H1 (cell line): ENCODE results near the gene MRPS16. TPM values are rescaled to one million over a fixed set of nuclear protein-coding genes. Genes with fewer than 3 reads are reported as not detected.

Experiments used
- CTCF ChIA-PET: fragments of 300-600 bp; sonication (Branson Sonifier 250); formaldehyde crosslinking; loops from one replicate; lab custom pipeline; 2021; ENCODE audit not compliant: partially characterized antibody; lab: Charles Lee
- POLR2A ChIA-PET: fragments of 300-600 bp; sonication (Branson Sonifier 250); formaldehyde crosslinking; loops from one replicate; lab custom pipeline; 2021; ENCODE audit warnings: inconsistent platforms; ENCODE audit not compliant: partially characterized antibody; lab: Charles Lee
- DNase-seq, 2 experiments: peaks; one replicate each; pipeline versions ENCODE4 v3.0.0 to v3.0.0-alpha.2; 2010 to 2022; ENCODE audit warnings: low spot score in 2 of 2, low read depth in 1 of 2, mixed read lengths in 1 of 2
- FAIRE-seq: peaks from 2 replicates; lab custom pipeline; 2011; peaks lifted over from hg19 to GRCh38; lab: Jason Lieb, UNC
- H2AFZ ChIP-seq: 2 replicates; pipeline ENCODE4 v1.8.1; 2012; ENCODE audit warnings: low read length, inconsistent platforms
- H2AK5ac ChIP-seq: 2 replicates; pipeline ENCODE4 v1.6.1; 2013; ENCODE audit warnings: low read depth, low read length
- H2BK120ac ChIP-seq: replicated peaks from 2 replicates; pipeline ENCODE3; 2013; ENCODE audit warnings: low read depth, low read length, inconsistent platforms
- H2BK12ac ChIP-seq: 2 replicates; pipeline ENCODE4 v1.6.1; 2013; ENCODE audit warnings: low read depth, low read length
- H2BK15ac ChIP-seq: 2 replicates; pipeline ENCODE4 v1.6.1; 2013; ENCODE audit warnings: low read length
- H2BK20ac ChIP-seq: 2 replicates; pipeline ENCODE4 v1.6.1; 2013; ENCODE audit warnings: low read length
- H2BK5ac ChIP-seq: 2 replicates; pipeline ENCODE4 v1.6.1; 2013; ENCODE audit warnings: low read depth, low read length
- H3K14ac ChIP-seq: 2 replicates; pipeline ENCODE4 v1.6.1; 2013; ENCODE audit warnings: inconsistent platforms; ENCODE audit not compliant: insufficient read length
- H3K18ac ChIP-seq: 2 replicates; pipeline ENCODE4 v1.6.1; 2013; ENCODE audit warnings: low read length; ENCODE audit errors: extremely low read depth
- H3K23ac ChIP-seq: 2 replicates; pipeline ENCODE4 v1.6.1; 2013; ENCODE audit warnings: inconsistent platforms; ENCODE audit not compliant: insufficient read length
- H3K23me2 ChIP-seq: 2 replicates; pipeline ENCODE4 v1.6.1; 2013; ENCODE audit warnings: low read depth, low read length
- H3K27ac ChIP-seq: 2 replicates; pipeline ENCODE4 v1.6.1; 2011; ENCODE audit warnings: low read depth, low read length, inconsistent platforms
- H3K27me3 ChIP-seq, 4 experiments: replicated peaks in 1 of 4; 1 replicate in 1 of 4; 2 replicates in 3 of 4; pipeline versions ENCODE4 v1.6.1 to v1.8.1; 2011 to 2013; ENCODE audit warnings: low read length in 3 of 4, mild to moderate bottlenecking in 3 of 4, inconsistent platforms in 2 of 4, mixed read lengths in 2 of 4, moderate library complexity in 1 of 4; ENCODE audit not compliant: control insufficient read depth in 3 of 4, insufficient read depth in 3 of 4; ENCODE audit errors: extremely low read depth in 1 of 4
- H3K36me3 ChIP-seq, 4 experiments: 2 replicates each; pipeline versions ENCODE4 v1.6.1 to v1.8.1; 2011 to 2013; ENCODE audit warnings: mild to moderate bottlenecking in 4 of 4, low read length in 3 of 4, moderate library complexity in 2 of 4, control low read depth in 1 of 4, inconsistent platforms in 1 of 4; ENCODE audit not compliant: insufficient read depth in 4 of 4, control insufficient read depth in 2 of 4
- H3K4ac ChIP-seq: replicated peaks from 2 replicates; pipeline ENCODE3; 2013; ENCODE audit warnings: low read length, low read depth, mixed read lengths, inconsistent platforms; ENCODE audit not compliant: insufficient read length
- H3K4me1 ChIP-seq, 4 experiments: replicated peaks in 1 of 4; 1 replicate in 1 of 4; 2 replicates in 3 of 4; pipeline versions ENCODE4 v1.6.1 to v1.8.1; 2011 to 2013; ENCODE audit warnings: low read length in 3 of 4, inconsistent platforms in 2 of 4, mixed read lengths in 1 of 4; ENCODE audit not compliant: insufficient read depth in 4 of 4, control insufficient read depth in 3 of 4
- H3K4me2 ChIP-seq, 2 experiments: 2 replicates each; pipeline versions ENCODE4 v1.6.1 to v1.8.1; 2011 to 2013; ENCODE audit warnings: low read depth in 2 of 2, low read length in 2 of 2, control low read depth in 1 of 2, inconsistent platforms in 1 of 2, mild to moderate bottlenecking in 1 of 2; ENCODE audit not compliant: insufficient read depth in 1 of 2
- H3K4me3 ChIP-seq, 4 experiments: fragments of 200-600, 300-600 bp in 1 of 4; sonication (generic), shearing (Covaris generic), sonication (Bioruptor Twin) in 1 of 4; 2 replicates each; pipeline versions ENCODE4 v1.5.1 to v1.8.1; 2011 to 2016; ENCODE audit warnings: low read length in 4 of 4, low read depth in 3 of 4, control low read depth in 2 of 4, inconsistent platforms in 2 of 4, mild to moderate bottlenecking in 2 of 4, mixed read lengths in 1 of 4, moderate library complexity in 1 of 4; ENCODE audit not compliant: insufficient read depth in 2 of 4; ENCODE audit errors: extremely low read depth in 1 of 4
- H3K56ac ChIP-seq: replicated peaks from 2 replicates; pipeline ENCODE3; 2013; ENCODE audit warnings: low read depth, mild to moderate bottlenecking, mixed read lengths, low read length, inconsistent platforms; ENCODE audit not compliant: insufficient read length
- H3K79me1 ChIP-seq: 2 replicates; pipeline ENCODE4 v1.6.1; 2013; ENCODE audit warnings: low read depth, low read length, control low read depth
- H3K79me2 ChIP-seq, 2 experiments: 2 replicates each; pipeline versions ENCODE4 v1.6.1 to v1.8.1; 2012 to 2013; ENCODE audit warnings: low read length in 2 of 2, mild to moderate bottlenecking in 2 of 2, inconsistent platforms in 1 of 2; ENCODE audit not compliant: insufficient read depth in 2 of 2, control insufficient read depth in 1 of 2
- H3K9ac ChIP-seq, 4 experiments: replicated peaks in 1 of 4; 1 replicate in 1 of 4; 2 replicates in 3 of 4; pipeline versions ENCODE4 v1.6.1 to v1.8.1; 2011 to 2013; ENCODE audit warnings: low read depth in 3 of 4, low read length in 3 of 4, control low read depth in 2 of 4, mild to moderate bottlenecking in 2 of 4, moderate library complexity in 2 of 4, inconsistent platforms in 1 of 4; ENCODE audit errors: extremely low read depth in 1 of 4
- H3K9me3 ChIP-seq, 2 experiments: 2 replicates each; pipeline versions ENCODE4 v1.6.1 to v1.8.1; 2012 to 2013; ENCODE audit warnings: mild to moderate bottlenecking in 2 of 2, moderate library complexity in 2 of 2, control low read depth in 1 of 2, inconsistent platforms in 1 of 2, low read depth in 1 of 2, low read length in 1 of 2, mixed read lengths in 1 of 2; ENCODE audit not compliant: insufficient read depth in 2 of 2
- H4K20me1 ChIP-seq, 2 experiments: replicated peaks in 1 of 2; 2 replicates each; pipeline versions ENCODE3 to v1.8.1; 2011 to 2013; ENCODE audit warnings: inconsistent platforms in 2 of 2, low read length in 2 of 2, mild to moderate bottlenecking in 1 of 2; ENCODE audit not compliant: insufficient read depth in 2 of 2, control insufficient read depth in 1 of 2
- H4K5ac ChIP-seq: 2 replicates; pipeline ENCODE4 v1.6.1; 2013; ENCODE audit warnings: low read length, low read depth, mixed read lengths, inconsistent platforms; ENCODE audit not compliant: insufficient read length
- H4K8ac ChIP-seq: 2 replicates; pipeline ENCODE4 v1.8.0; 2013; ENCODE audit warnings: mild to moderate bottlenecking, moderate library complexity, low read length, inconsistent platforms; ENCODE audit not compliant: insufficient read depth; ENCODE audit errors: extremely low read depth
- H4K91ac ChIP-seq: replicated peaks from 2 replicates; pipeline ENCODE3; 2013; ENCODE audit warnings: low read length, mixed read lengths, inconsistent platforms; ENCODE audit not compliant: insufficient read length
- BCL11A ChIP-seq, 2 experiments: IDR thresholded peaks; one replicate each; pipeline ENCODE4 v1.6.1; 2011; ENCODE audit warnings: low read depth in 2 of 2, low read length in 2 of 2, mild to moderate bottlenecking in 2 of 2
- BRCA1 ChIP-seq: IDR thresholded peaks from 2 replicates; pipeline ENCODE4 v1.6.1; 2012; ENCODE audit warnings: low read depth, low read length, improper control_type of control experiment
- WGBS, 2 experiments: shearing (Covaris generic) in 1 of 2; methylation state at CpG; one replicate each; pipeline versions ENCODE4 v1.1.6 to v1.1.7; 2013 to 2015; ENCODE audit warnings: low lambda C conversion rate in 2 of 2, mixed read lengths in 2 of 2, inconsistent platforms in 1 of 2, low coverage in 1 of 2, missing lambda C conversion rate in 1 of 2; ENCODE audit not compliant: insufficient replicate concordance in 2 of 2, insufficient coverage in 1 of 2, insufficient read length in 1 of 2; ENCODE audit errors: extremely low coverage in 1 of 2, missing lambda C conversion rate in 1 of 2; 5-methylcytosine and 5-hydroxymethylcytosine counted together
- polyA plus RNA-seq, 7 experiments: library from polyadenylated mRNA; depleted of rRNA in 3 of 7; stranded (reverse) in 5 of 7; unstranded in 2 of 7; fragments of >200 nt in 5 of 7; fragments of 200-250 nt in 2 of 7; gene quantifications; 1 replicate in 5 of 7; 2 replicates in 1 of 7; 4 replicates in 1 of 7; pipeline versions ENCODE4 v1.2.1 to v1.2.3, GENCODE V29; 2011 to 2013; ENCODE audit warnings: missing spikeins in 2 of 7, mixed read lengths in 2 of 7
- total RNA-seq: library from RNA; stranded (reverse); fragmentation: NEBNext Ultra II Directional; extraction: Animal tissue kit (Norgen Biotek cat#: 25700); gene quantifications from 2 replicates; pipeline ENCODE4 v1.2.1, GENCODE V29; 2021

Gene MRPS16
- total and polyA plus RNA-seq, 2 of the 8 experiments (the other 6 are each of a cell fraction or from before 2014, with no cell fraction given): 125 to 203 TPM

DNA sequence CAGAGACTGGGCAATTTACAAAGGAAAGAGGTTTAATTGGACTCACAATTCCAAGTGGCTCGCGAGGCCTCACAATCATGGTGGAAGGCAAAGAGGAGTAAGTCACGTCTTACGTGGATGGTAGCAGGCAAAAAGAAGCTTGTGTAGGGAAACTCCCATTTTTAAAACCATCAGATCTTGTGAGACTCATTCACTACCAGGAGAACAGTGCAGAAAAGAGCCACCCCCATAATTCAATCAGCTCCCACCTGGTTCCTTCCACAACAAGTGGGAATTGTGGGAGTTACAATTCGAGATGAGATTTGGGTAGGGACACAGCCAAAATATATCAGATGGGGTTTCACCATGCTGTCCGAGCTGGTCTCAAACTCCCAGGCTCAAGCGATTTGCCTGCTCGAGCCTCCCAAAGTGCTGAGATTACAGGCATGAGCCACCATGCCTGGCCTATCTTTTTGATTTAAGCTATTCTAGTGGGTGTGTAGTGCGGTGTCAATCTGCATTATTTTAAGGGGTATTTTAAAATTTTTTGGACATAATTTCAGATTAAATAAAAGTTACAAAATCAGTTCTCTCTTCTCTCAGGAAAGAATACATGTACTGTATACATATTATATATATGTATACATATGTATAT, 9.0 kb upstream of the MRPS16 start:
- H2BK5ac ChIP-seq: no peak overlapping the region
- 89% methylated on average over 9 of the region's 9 CpGs; no CpG with 5 or more reads in 1 of the 2 experiments for WGBS, 2 experiments
- no peak overlapping the region for H3K4me3 ChIP-seq
- H3K9ac ChIP-seq: no peak overlapping the region
- H2AFZ ChIP-seq: no peak overlapping the region
- no peak overlapping the region for H3K4ac ChIP-seq
- peaks cover 6 to 7% of the 10 kb centered on the region in 2 experiments; a peak in 1 of 4 replicates for H3K9me3 ChIP-seq
- H4K8ac ChIP-seq: no peak overlapping the region
- H3K18ac ChIP-seq: no peak overlapping the region
- H3K27me3 ChIP-seq: no peaks in the 10 kb centered on the region
- no peaks in the 10 kb centered on the region for H3K23me2 ChIP-seq
- H4K5ac ChIP-seq: no peak overlapping the region
- TF ChIP-seq BRCA1: no peak
- no peak for TF ChIP-seq BCL11A (IDR thresholded peaks at IDR 0.05; ENCODE audit: low read depth in 2 of 2, low read length in 2 of 2)
- no peak overlapping the region for H2AK5ac ChIP-seq
- ChIA-PET POLR2A (interaction anchor here (0.7 to 1.7 kb wide), 5 partner anchors 8 to 14 kb away, joined by 3 to 8 read pairs (median 4); partner anchors contain the start of gene DNAJC9), CTCF (interaction anchor here (0.8 kb wide), 1 partner anchor 40 kb away, joined by 3 read pairs; no protein-coding TSS in a partner anchor)
- no peaks in the 10 kb centered on the region for H3K4me1 ChIP-seq
- H2BK120ac ChIP-seq: no peak overlapping the region
- H3K79me2 ChIP-seq: no peaks in the 10 kb centered on the region
- H4K20me1 ChIP-seq: no peaks in the 10 kb centered on the region
- no peak overlapping the region for H2BK15ac ChIP-seq
- H2BK20ac ChIP-seq: no peak overlapping the region
- H3K27ac ChIP-seq: no peak overlapping the region
- FAIRE-seq (no peak), DNase-seq (no peak)
- no peak overlapping the region for H4K91ac ChIP-seq
- H3K56ac ChIP-seq: no peak overlapping the region
- no peak overlapping the region for H2BK12ac ChIP-seq
- no peak overlapping the region for H3K14ac ChIP-seq
- H3K23ac ChIP-seq: no peak overlapping the region
- H3K4me2 ChIP-seq: no peak overlapping the region
- no peaks in the 10 kb centered on the region for H3K79me1 ChIP-seq
- no peaks in the 10 kb centered on the region for H3K36me3 ChIP-seq
